CD4-positive, alpha-beta T cell treated with Interleukin-12 subunit alpha and Interleukin-12 subunit beta, for 1 hour (primary cell): ENCODE data around the gene SEMA3C.

Experiments used
- DNase-seq: peaks from one replicate; pipeline ENCODE4 v3.0.0-alpha.2; 2020

SEMA3C gene

DNA sequence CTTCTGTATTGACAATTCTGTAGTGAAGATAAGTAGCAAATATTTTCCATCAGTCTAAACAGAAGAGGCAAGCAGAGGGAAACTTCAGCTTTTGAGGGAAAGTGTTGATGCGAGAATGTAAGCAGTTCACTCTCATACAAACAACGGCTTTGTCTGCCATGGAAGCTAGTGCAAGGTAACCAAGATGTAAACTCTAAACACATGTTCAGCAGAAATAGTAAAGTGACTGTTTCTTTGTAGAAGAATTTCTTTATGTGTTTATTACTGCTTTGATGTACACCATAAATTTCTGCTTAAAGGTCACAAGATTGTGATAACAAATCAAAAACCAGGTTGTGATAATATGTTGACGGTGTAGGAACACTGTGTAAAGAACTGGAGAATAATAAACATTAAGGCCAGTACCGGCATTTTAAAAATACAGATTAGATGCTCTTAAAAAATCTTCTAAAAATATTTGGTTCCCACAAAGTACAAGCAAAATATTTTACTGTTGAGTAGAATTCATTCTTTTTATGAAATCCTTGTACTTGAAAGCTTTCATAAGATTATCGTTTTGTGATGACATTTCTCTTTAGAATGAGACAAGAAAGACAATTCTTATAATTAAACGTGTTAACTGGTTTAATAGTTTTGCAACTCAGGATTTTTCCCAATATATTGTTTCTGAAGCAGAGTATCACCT is 34.2 kb downstream of the SEMA3C start:
- DNase-seq = no peak

- no peak for DNase-seq
Measured at GRCh38 chr7:80883154-80884025, 35.5 kb downstream of the SEMA3C start.

GRCh38 chr7:80882213-80882801 is 36.5 kb downstream of the SEMA3C start:
- no peak for DNase-seq

- DNase-seq = no peak
Measured at GRCh38 chr7:80881351-80881900, 37.4 kb downstream of the SEMA3C start.

DNA sequence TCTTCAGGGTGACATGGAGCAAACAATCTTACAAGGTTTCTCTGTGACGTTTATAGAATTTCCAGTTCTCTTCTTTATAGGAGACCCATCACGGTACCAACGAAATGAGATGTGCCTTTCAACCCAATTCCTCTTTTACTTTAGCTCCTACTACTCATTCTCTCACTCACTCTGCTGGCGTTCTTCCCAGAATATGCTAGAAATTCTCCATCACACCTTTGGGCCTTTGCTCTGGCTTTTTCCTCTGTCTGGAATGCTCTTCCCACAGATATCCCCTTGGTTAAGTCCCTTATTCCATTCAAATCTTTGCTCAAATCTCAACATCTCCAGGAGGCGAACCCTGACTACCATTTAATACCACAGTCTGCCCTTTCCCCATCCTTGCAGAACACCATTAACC is 39.0 kb downstream of the SEMA3C start:
- no peak for DNase-seq

GRCh38 chr7:80876894-80877414 is 41.9 kb downstream of the SEMA3C start:
- no peak for DNase-seq

DNA sequence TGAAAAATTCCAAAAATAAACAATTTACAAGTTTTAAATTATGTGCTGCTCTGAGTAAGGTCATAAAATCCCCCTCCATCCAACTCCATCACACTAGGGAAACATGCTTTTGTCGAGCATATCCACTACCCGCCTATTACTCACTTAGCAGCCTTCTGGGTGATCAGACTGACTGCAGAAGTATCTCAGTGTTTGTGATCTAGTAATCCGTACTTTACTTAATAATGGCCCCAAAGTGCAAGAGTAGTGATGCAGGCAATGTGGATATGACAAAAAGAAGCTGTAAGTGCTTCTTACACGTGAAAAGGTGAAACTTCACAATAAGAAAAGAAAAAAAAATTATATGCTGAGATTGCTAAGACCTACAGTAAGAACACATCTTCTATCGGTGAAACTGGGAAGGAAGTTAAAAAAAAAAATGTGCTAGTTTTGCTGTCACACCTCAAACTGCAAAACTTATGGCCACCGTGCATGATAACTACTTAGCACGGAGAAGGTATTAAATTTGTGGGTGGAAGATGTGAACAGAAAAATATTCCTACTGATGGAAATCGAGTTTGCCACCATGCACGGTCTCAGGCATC is 43.2 kb downstream of the SEMA3C start:
- no peak for DNase-seq

DNA sequence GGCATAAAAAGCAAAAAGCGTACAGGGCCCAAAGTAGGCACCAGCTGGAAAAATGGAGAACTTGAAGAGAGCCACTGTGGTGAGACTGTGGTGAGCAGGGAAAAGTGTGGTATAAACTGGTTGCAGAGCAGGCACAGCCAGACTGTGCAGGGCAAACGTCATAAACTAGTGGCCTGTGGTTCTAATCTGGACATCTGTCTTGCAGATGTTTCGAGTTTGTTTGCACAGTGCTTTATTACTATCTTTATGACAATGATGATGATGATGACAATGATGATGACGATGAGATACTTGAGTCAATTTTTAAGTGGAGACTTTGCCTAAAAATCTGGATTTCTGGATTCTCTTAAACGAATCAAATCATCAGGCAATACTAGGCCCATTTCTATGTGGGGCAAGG is 45.7 kb downstream of the SEMA3C start:
- DNase-seq = no peak

DNA sequence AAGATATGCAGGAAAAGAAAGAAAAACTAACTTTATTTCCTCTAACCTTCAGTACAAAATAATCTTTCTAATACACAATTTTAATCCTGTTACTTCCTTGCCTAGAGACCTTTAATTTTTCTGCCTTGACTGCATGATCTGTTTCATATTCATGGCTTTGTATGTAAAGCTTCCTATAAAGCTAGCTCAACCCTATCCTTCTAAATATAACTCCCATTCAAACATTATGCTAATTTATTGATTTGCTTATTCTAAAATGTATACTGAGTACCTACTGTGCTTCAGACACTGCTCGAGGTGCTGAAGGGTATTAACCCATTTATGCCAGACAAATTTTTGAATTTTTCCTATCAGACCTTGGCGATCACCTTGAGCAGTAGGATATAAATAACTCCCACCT is 47.6 kb downstream of the SEMA3C start:
- no peak for DNase-seq

GRCh38 chr7:80870813-80871212 is 48.0 kb downstream of the SEMA3C start:
- no peak for DNase-seq

DNA sequence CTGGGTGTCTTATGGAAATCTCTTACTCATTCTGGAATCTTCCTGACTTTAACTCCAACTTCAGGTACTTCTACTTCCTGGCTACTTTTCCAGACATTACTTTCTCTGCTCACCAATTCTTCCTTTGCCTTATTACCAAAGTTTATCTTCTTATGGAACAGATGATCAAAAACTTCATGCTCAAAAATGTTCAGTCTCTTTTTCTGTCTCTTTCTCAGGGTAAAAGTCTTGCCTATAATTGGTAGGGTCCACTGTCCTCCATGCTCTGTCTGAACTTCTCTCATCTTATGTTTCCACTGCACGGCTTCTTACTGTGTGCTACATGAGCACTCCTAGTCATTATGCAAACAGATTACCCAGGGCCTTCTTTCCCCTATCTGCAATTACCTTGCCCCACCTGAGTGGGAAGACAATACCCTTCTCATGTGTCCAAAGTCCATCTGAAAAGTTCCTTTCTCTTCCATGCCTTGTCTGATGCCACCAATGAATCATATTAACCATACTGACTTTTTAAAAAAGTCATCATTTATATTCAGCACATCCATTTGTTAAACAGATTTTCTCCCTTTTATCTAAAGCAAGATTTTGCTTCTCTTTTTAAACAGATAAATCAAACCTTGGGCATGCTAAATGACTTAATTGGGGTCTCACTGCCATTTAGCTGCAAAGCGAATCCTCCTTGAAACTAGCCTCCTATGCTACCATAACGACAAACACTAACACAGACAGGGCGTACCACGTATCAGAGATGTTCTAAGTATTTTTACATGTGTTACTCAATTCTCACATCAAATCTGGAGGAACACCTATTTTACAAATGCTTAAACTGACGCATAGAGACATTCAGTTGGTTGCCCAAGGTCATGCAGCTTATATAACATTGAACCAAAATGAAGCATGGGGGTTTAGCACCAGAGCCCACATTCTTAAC is 48.8 kb downstream of the SEMA3C start:
- DNase-seq = no peak

- DNase-seq = no peak
Measured at GRCh38 chr7:80869106-80869784, 49.6 kb downstream of the SEMA3C start.

- no peak for DNase-seq
Measured at GRCh38 chr7:80868566-80868965, 50.3 kb downstream of the SEMA3C start.

GRCh38 chr7:80860554-80860953 is 58.3 kb downstream of the SEMA3C start:
- DNase-seq = no peak

- no peak for DNase-seq
Measured at GRCh38 chr7:80859272-80859970, 59.4 kb downstream of the SEMA3C start.

GRCh38 chr7:80858141-80858903 is 60.5 kb downstream of the SEMA3C start:
- no peak for DNase-seq

GRCh38 chr7:80856769-80857168 is 62.1 kb downstream of the SEMA3C start:
- no peak for DNase-seq

- DNase-seq = no peak
Measured at GRCh38 chr7:80851896-80852476, 66.9 kb downstream of the SEMA3C start.

DNA sequence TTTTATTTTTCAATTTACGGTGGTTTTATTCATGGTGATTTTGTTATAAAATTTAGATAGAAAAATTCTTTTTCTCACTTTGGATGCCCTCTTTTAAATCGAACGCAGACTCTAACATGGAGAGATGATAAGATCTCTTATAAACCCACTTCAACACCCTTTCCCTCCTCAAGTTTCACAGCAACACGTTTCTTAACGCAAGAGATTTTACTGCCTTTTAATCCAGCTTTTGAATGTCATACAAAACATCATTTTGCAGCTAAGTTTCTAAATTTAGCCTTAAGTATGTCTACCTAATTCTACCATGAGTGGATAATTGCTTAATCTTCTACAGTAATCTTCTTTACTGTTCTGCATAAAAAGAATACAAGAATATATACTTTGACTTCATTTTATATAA is 70.0 kb downstream of the SEMA3C start:
- no peak for DNase-seq
